ENCODE measurements around the gene TREML2. TPM values are rescaled to one million over a fixed set of nuclear protein-coding genes. Genes with fewer than 3 reads are reported as not detected.

Gene TREML2
- total and polyA plus RNA-seq, 2 of the 13 experiments (the other 11 are each of a cell fraction or from before 2014, with no cell fraction given) = not detected

- Histone ChIP-seq H3K4me3 (replicated peaks in 1 of 3; ENCODE audit: insufficient read depth in 1 of 3, low read depth in 2 of 3, low read length in 3 of 3) (no peak overlapping the region), H3K27ac (ENCODE audit: extremely low read length, insufficient read depth, low read length) (no peak overlapping the region), H3K79me2 (ENCODE audit: insufficient read depth, low read length) (no peaks in the 10 kb centered on the region), H3K36me3 (replicated peaks in 1 of 2; ENCODE audit: control insufficient read depth in 1 of 2, insufficient read depth in 2 of 2, low read length in 2 of 2) (no peaks in the 10 kb centered on the region), H3K4me1 (ENCODE audit: insufficient read depth, low read length) (no peaks in the 10 kb centered on the region), H3K9ac (ENCODE audit: insufficient read depth, low read depth, low read length) (no peak overlapping the region), H3K27me3 (ENCODE audit: control insufficient read depth in 1 of 2, insufficient read depth in 2 of 2, low read length in 2 of 2) (peaks cover 0 to 22% of the 10 kb centered on the region in 2 experiments; a peak in 2 of 5 replicates), H3K4me2 (ENCODE audit: low read depth, low read length) (no peak overlapping the region), H2AFZ (ENCODE audit: low read length) (no peak overlapping the region), H3K9me3 (ENCODE audit: low read length) (no peaks in the 10 kb centered on the region), H4K20me1 (ENCODE audit: insufficient read depth, low read length) (no peaks in the 10 kb centered on the region)
- ChIA-PET POLR2A (no interaction called here), CTCF (ENCODE audit: low intra/inter-chr PET ratio, low total read pairs) (no interaction called here)
- intact Hi-C loops (cut with micrococcal nuclease; ENCODE audit: unreplicated experiment) = no loop called here
- TF ChIP-seq ZNF256 (CRISPR knock-in tag; conservative IDR thresholded peaks at IDR 0.05) (no peak), ZNF30 (CRISPR knock-in tag; IDR thresholded peaks at IDR 0.05) (no peak), TERF1 (CRISPR knock-in tag; IDR thresholded peaks at IDR 0.05) (no peak), KDM2A (CRISPR knock-in tag; IDR thresholded peaks at IDR 0.05; ENCODE audit: borderline replicate concordance, low read depth) (no peak)
- no TSS peak for BruUV-seq (replicated peaks)
- 96% methylated on average over 1 of the region's 1 CpG for WGBS (ENCODE audit: low lambda C conversion rate)
- FAIRE-seq = no peak
- no peak for DNase-seq (ENCODE audit: low spot score)
- no peak for ATAC-seq
- in situ Hi-C loops (cut with HindIII; ENCODE audit: extremely low pct_ligation_motif_present, low pct_unique_long_range_greater_than_20kb) = no loop called here
Observed at GRCh38 chr6:41224800-41225199, 23.9 kb upstream of the TREML2 start.

GRCh38 chr6:41222513-41222912 is 21.6 kb upstream of the TREML2 start:
- Histone ChIP-seq H3K4me3 (replicated peaks in 1 of 3; ENCODE audit: insufficient read depth in 1 of 3, low read depth in 2 of 3, low read length in 3 of 3) (no peak overlapping the region), H3K27me3 (ENCODE audit: control insufficient read depth in 1 of 2, insufficient read depth in 2 of 2, low read length in 2 of 2) (peaks cover 0 to 17% of the 10 kb centered on the region in 2 experiments; a peak in 1 of 5 replicates), H3K4me1 (ENCODE audit: insufficient read depth, low read length) (no peaks in the 10 kb centered on the region), H2AFZ (ENCODE audit: low read length) (no peak overlapping the region), H3K4me2 (ENCODE audit: low read depth, low read length) (no peak overlapping the region), H3K9me3 (ENCODE audit: low read length) (no peaks in the 10 kb centered on the region), H3K9ac (ENCODE audit: insufficient read depth, low read depth, low read length) (no peak overlapping the region), H3K36me3 (replicated peaks in 1 of 2; ENCODE audit: control insufficient read depth in 1 of 2, insufficient read depth in 2 of 2, low read length in 2 of 2) (no peaks in the 10 kb centered on the region), H4K20me1 (ENCODE audit: insufficient read depth, low read length) (no peaks in the 10 kb centered on the region), H3K27ac (ENCODE audit: extremely low read length, insufficient read depth, low read length) (no peak overlapping the region), H3K79me2 (ENCODE audit: insufficient read depth, low read length) (no peaks in the 10 kb centered on the region)
- FAIRE-seq = no peak
- no peak for DNase-seq (ENCODE audit: low spot score)
- 0% methylated on average over 4 of the region's 5 CpGs for WGBS (ENCODE audit: low lambda C conversion rate)
- BruUV-seq (replicated peaks) = no TSS peak
- ATAC-seq = no peak
- in situ Hi-C loops (cut with HindIII; ENCODE audit: extremely low pct_ligation_motif_present, low pct_unique_long_range_greater_than_20kb) (no loop called here), intact Hi-C loops (cut with micrococcal nuclease; ENCODE audit: unreplicated experiment) (no loop called here)
- ChIA-PET CTCF (ENCODE audit: low intra/inter-chr PET ratio, low total read pairs) (no interaction called here), POLR2A (no interaction called here)
- TF ChIP-seq ARNT (IDR thresholded peaks at IDR 0.05) (no peak), POLR2A (IDR thresholded peaks at IDR 0.05; ENCODE audit: insufficient read depth in 1 of 2, low read depth in 2 of 2, low read length in 2 of 2) (no peak), MIER3 (CRISPR knock-in tag; IDR thresholded peaks at IDR 0.05; ENCODE audit: borderline replicate concordance) (no peak), PAX8 (CRISPR knock-in tag; IDR thresholded peaks at IDR 0.05; ENCODE audit: borderline replicate concordance) (no peak), ZFP36L2 (CRISPR knock-in tag; IDR thresholded peaks at IDR 0.05) (no peak), ZFP36L1 (CRISPR knock-in tag; IDR thresholded peaks at IDR 0.05) (no peak), NFAT5 (CRISPR knock-in tag; IDR thresholded peaks at IDR 0.05) (no peak), ZNF441 (CRISPR knock-in tag; IDR thresholded peaks at IDR 0.05; ENCODE audit: borderline replicate concordance) (no peak), ZNF547 (CRISPR knock-in tag; IDR thresholded peaks at IDR 0.05) (no peak), PLSCR1 (CRISPR knock-in tag; IDR thresholded peaks at IDR 0.05; ENCODE audit: borderline replicate concordance) (no peak)
